ENCODE measurements around the gene ZNF831. TPM values are rescaled to one million over a fixed set of nuclear protein-coding genes. Genes with fewer than 3 reads are reported as not detected.

The ZNF831 gene
- total and polyA plus RNA-seq, 9 donors, result 0.05 to 0.36 (median 0.15) TPM; not detected in 1

- Histone ChIP-seq H3K9me3 (no peaks in the 10 kb centered on the region), H3K27ac (no peak overlapping the region), H3K4me3 (no peak overlapping the region), H3K36me3 (no peaks in the 10 kb centered on the region), H3K27me3 (no peaks in the 10 kb centered on the region), H3K4me1 (ENCODE audit: insufficient read depth) (no peaks in the 10 kb centered on the region)
- intact Hi-C loops (cut with DNase I), result loop anchor here in 1 of 4 donors (10.0 kb wide), 1 partner anchor 56 kb away; no protein-coding TSS in a partner anchor
- 53 to 65% (median 62%) methylated on average over 3 of the region's 3 CpGs for WGBS, 3 donors
- no peak for DNase-seq
- TF ChIP-seq EP300 (IDR thresholded peaks at IDR 0.05) (no peak), POLR2A (IDR thresholded peaks at IDR 0.05) (no peak), CTCF (IDR thresholded peaks at IDR 0.05) (no peak)
Measured at GRCh38 chr20:59159091-59159490, 4.5 kb upstream of the ZNF831 start.

- intact Hi-C loops (cut with DNase I), result loop anchor here in 1 of 4 donors (10.0 kb wide), 1 partner anchor 55 kb away; no protein-coding TSS in a partner anchor
- no peaks in the 10 kb centered on the region for H3K9me3 ChIP-seq
- WGBS, 3 donors, result 71 to 75% (median 74%) methylated on average over 18 of the region's 18 CpGs
Measured at GRCh38 chr20:59159493-59160376, 3.9 kb upstream of the ZNF831 start.

GRCh38 chr20:59160389-59161115, 3.1 kb upstream of the ZNF831 start:
- WGBS, 3 donors, result 19 to 27% (median 20%) methylated on average over 9 of the region's 9 CpGs
- no peak overlapping the region for H3K4me3 ChIP-seq
- no peak overlapping the region for H3K27ac ChIP-seq
- H3K9me3 ChIP-seq, result no peaks in the 10 kb centered on the region
- DNase-seq, result no peak
- intact Hi-C loops (cut with DNase I), result no loop called here
- TF ChIP-seq CTCF (IDR thresholded peaks at IDR 0.05), result no peak
- no peak for TF ChIP-seq EP300 (IDR thresholded peaks at IDR 0.05)
- TF ChIP-seq POLR2A (IDR thresholded peaks at IDR 0.05), result no peak
- no peaks in the 10 kb centered on the region for H3K27me3 ChIP-seq
- no peaks in the 10 kb centered on the region for H3K36me3 ChIP-seq
- H3K4me1 ChIP-seq (ENCODE audit: insufficient read depth), result no peaks in the 10 kb centered on the region

More at GRCh38 chr20:59159493-59160376, 3.9 kb upstream of the ZNF831 start:
- H3K4me3 ChIP-seq, result no peak overlapping the region
- H3K27me3 ChIP-seq, result no peaks in the 10 kb centered on the region
- no peaks in the 10 kb centered on the region for H3K4me1 ChIP-seq (ENCODE audit: insufficient read depth)
- TF ChIP-seq CTCF (IDR thresholded peaks at IDR 0.05), result no peak
- TF ChIP-seq POLR2A (IDR thresholded peaks at IDR 0.05), result no peak
- TF ChIP-seq EP300 (IDR thresholded peaks at IDR 0.05), result no peak
- H3K36me3 ChIP-seq, result no peaks in the 10 kb centered on the region
- DNase-seq, result no peak
- no peak overlapping the region for H3K27ac ChIP-seq

- no peak for DNase-seq
- no peaks in the 10 kb centered on the region for H3K36me3 ChIP-seq
- H3K4me1 ChIP-seq (ENCODE audit: insufficient read depth), result no peaks in the 10 kb centered on the region
- H3K4me3 ChIP-seq, result no peak overlapping the region
- no peak overlapping the region for H3K27ac ChIP-seq
- TF ChIP-seq EP300 (IDR thresholded peaks at IDR 0.05) (no peak), CTCF (IDR thresholded peaks at IDR 0.05) (no peak), POLR2A (IDR thresholded peaks at IDR 0.05) (no peak)
- 54 to 62% (median 59%) methylated on average over 2 of the region's 2 CpGs for WGBS, 3 donors
- intact Hi-C loops (cut with DNase I), result no loop called here
- H3K27me3 ChIP-seq, result no peaks in the 10 kb centered on the region
- no peaks in the 10 kb centered on the region for H3K9me3 ChIP-seq
Measured at GRCh38 chr20:59161721-59162120, 1.9 kb upstream of the ZNF831 start.

All from ovary (tissue), 9 donors.